BE2C (cell line): ENCODE data around the gene PAX5.

Experiments
- DNase-seq: peaks from one replicate; pipeline ENCODE4 v3.0.0-alpha.2; 2020
- H3K27me3 ChIP-seq: fragments of 250-450 bp; sonication (Bioruptor Pico); 2 replicates; pipeline ENCODE4 v1.5.1; 2020; ENCODE audit warnings: mild to moderate bottlenecking
- H3K36me3 ChIP-seq: fragments of 250-450 bp; sonication (Bioruptor Pico); 2 replicates; pipeline ENCODE4 v1.5.1; 2020; ENCODE audit warnings: mild to moderate bottlenecking
- H3K4me1 ChIP-seq: fragments of 250-450 bp; sonication (Bioruptor Pico); 2 replicates; pipeline ENCODE4 v1.5.1; 2020
- H3K4me3 ChIP-seq: 2 replicates; pipeline ENCODE4 v1.5.1; 2011; ENCODE audit warnings: low read depth, low read length
- H3K9me3 ChIP-seq: fragments of 250-450 bp; sonication (Bioruptor Pico); 2 replicates; pipeline ENCODE4 v1.5.1; 2020
- CTCF ChIP-seq: IDR thresholded peaks from 2 replicates; pipeline ENCODE4 v1.5.1; 2012; ENCODE audit warnings: mild to moderate bottlenecking, low read depth, low read length

Gene PAX5

GRCh38 chr9:36818242-36818938 is 215.7 kb downstream of the PAX5 start:
- no peaks in the 10 kb centered on the region for H3K36me3 ChIP-seq
- H3K4me3 ChIP-seq: peak overlapping the region; percentile 62
- H3K27me3 ChIP-seq: no peaks in the 10 kb centered on the region
- H3K9me3 ChIP-seq: no peaks in the 10 kb centered on the region
- no peak for TF ChIP-seq CTCF
- peaks cover 4% of the 10 kb centered on the region; the same call in 1 of the 2 replicates for H3K4me1 ChIP-seq
- peak; percentile 46 for DNase-seq

DNA sequence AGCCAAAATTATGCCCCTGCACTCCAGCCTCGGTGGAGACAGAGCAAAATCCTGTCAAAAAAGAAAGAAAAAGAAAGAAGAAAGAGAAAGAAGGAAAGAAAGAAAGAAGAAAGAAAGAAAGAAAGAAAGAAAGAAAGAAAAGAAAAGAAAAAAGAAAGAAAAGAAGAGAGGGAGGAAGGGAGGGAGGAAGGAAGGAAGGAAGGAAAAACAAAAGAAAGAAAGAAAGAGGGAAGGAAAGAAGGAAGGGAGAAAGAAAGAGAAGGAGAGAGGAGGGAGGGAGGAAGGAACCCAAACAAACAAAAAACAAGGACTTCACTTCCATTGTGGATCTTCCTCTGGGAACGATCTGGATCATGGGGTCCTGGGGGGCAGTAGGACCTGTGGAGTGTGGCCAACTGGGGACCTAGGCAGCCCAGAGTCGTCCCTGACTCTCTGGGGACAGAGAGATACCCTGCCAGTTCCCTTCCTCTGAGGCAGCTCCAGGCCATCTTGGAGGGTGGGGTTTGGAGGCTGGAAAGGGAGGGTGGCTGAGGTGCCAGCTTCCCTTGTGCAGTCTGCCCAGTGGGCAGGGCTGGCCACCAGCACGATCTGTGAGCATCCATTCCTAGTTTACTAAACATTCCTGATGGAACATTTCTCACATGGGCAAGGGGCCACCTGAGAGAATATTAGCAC is 216.8 kb downstream of the PAX5 start:
- no peak overlapping the region for H3K4me3 ChIP-seq
- no peaks in the 10 kb centered on the region for H3K9me3 ChIP-seq
- TF ChIP-seq CTCF: no peak
- H3K36me3 ChIP-seq: no peaks in the 10 kb centered on the region
- H3K4me1 ChIP-seq: peaks cover 4% of the 10 kb centered on the region; the same call in 1 of the 2 replicates
- no peaks in the 10 kb centered on the region for H3K27me3 ChIP-seq
- DNase-seq: no peak

- peaks cover 4% of the 10 kb centered on the region; the same call in 1 of the 2 replicates for H3K4me1 ChIP-seq
- no peak for TF ChIP-seq CTCF
- H3K4me3 ChIP-seq: no peak overlapping the region
- no peak for DNase-seq
- no peaks in the 10 kb centered on the region for H3K9me3 ChIP-seq
- H3K36me3 ChIP-seq: no peaks in the 10 kb centered on the region
- no peaks in the 10 kb centered on the region for H3K27me3 ChIP-seq
Measured at GRCh38 chr9:36816371-36816770, 217.7 kb downstream of the PAX5 start.

GRCh38 chr9:36815566-36816348 is 218.3 kb downstream of the PAX5 start:
- Histone ChIP-seq H3K36me3 (no peaks in the 10 kb centered on the region), H3K27me3 (no peaks in the 10 kb centered on the region), H3K9me3 (no peaks in the 10 kb centered on the region), H3K4me1 (peaks cover 4% of the 10 kb centered on the region; the same call in 1 of the 2 replicates), H3K4me3 (no peak overlapping the region)
- DNase-seq: no peak
- no peak for TF ChIP-seq CTCF

DNA sequence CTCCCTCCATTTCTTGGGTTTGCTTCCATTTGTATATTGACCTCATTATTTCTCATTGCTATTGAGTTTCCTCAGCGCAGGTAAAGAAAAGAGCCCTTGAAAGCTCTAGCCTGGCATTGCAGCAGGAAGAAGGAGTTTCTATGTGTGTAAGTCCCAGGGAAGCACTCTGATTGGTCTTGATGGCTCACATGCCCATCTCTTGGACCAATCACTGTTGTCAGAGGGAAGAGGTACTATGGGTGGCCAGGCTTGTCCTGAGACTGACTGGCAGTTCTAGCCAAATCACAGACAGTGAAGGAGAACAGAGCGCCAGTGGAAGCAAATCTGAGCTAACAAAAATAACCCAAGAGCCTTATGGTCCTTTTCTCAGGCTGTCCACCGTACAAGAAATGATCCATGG is 219.0 kb downstream of the PAX5 start:
- TF ChIP-seq CTCF: no peak

More for the DNA sequence above, 219.0 kb downstream of the PAX5 start:
- no peaks in the 10 kb centered on the region for H3K9me3 ChIP-seq
- no peak for DNase-seq
- H3K4me3 ChIP-seq: no peak overlapping the region
- no peaks in the 10 kb centered on the region for H3K27me3 ChIP-seq
- H3K4me1 ChIP-seq: peaks cover 4% of the 10 kb centered on the region; the same call in 1 of the 2 replicates
- H3K36me3 ChIP-seq: no peaks in the 10 kb centered on the region
